IMR-90 (cell line): ENCODE results near the gene TGFB2. TPM values are rescaled to one million over a fixed set of nuclear protein-coding genes. Genes with fewer than 3 reads are reported as not detected.

Source experiments
- ATAC-seq: fragments of 200-7000 bp; cut with Tn5 transposase; 2 replicates; pipeline ENCODE4 v1.9.1; 2020; ENCODE audit warnings: low read depth, mild to moderate bottlenecking, moderate library complexity
- BruUV-seq: library from RNA; stranded (reverse); fragments of 400-500 nt; replicated peaks from 2 replicates; lab custom pipeline; 2021; lab: Mats Ljungman, UMichigan
- CTCF ChIA-PET: fragments of 300-600 bp; formaldehyde crosslinking; extraction: SDS; loops from one replicate; lab custom pipeline; 2021; ENCODE audit warnings: antibody characterized with exemption; lab: Yijun Ruan, JAX
- POLR2A ChIA-PET: fragments of 300-600 bp; sonication (Branson Sonifier 250); formaldehyde crosslinking; loops from one replicate; lab custom pipeline; 2022; ENCODE audit warnings: antibody characterized with exemption; ENCODE audit not compliant: unreplicated experiment; lab: Charles Lee
- DNase-seq: peaks from one replicate; pipeline ENCODE4 v3.0.0; 2013
- H2AFZ ChIP-seq: replicated peaks from 2 replicates; pipeline ENCODE3; 2013; ENCODE audit warnings: low read length, mild to moderate bottlenecking; ENCODE audit not compliant: poor library complexity
- H2AK5ac ChIP-seq: 2 replicates; pipeline ENCODE4 v1.6.1; 2013; ENCODE audit warnings: low read depth, low read length, inconsistent platforms
- H2AK9ac ChIP-seq: replicated peaks from 2 replicates; pipeline ENCODE3; 2013; ENCODE audit warnings: mild to moderate bottlenecking, low read depth, low read length, moderate library complexity; ENCODE audit not compliant: poor library complexity
- H2BK120ac ChIP-seq: 2 replicates; pipeline ENCODE4 v1.6.1; 2013; ENCODE audit warnings: low read depth, low read length, inconsistent platforms
- H2BK15ac ChIP-seq: 3 replicates; pipeline ENCODE4 v1.6.1; 2013; ENCODE audit warnings: low read depth, low read length, inconsistent platforms
- H2BK20ac ChIP-seq: 2 replicates; pipeline ENCODE4 v1.6.1; 2013; ENCODE audit warnings: low read depth, mild to moderate bottlenecking, inconsistent platforms, low read length, moderate library complexity
- H2BK5ac ChIP-seq: 2 replicates; pipeline ENCODE4 v1.6.1; 2013; ENCODE audit warnings: mild to moderate bottlenecking, low read depth, low read length, inconsistent platforms; ENCODE audit not compliant: poor library complexity, severe bottlenecking
- H3K14ac ChIP-seq: replicated peaks from 2 replicates; pipeline ENCODE4 v1.6.1; 2013; ENCODE audit warnings: low read depth, low read length, inconsistent platforms
- H3K18ac ChIP-seq: 2 replicates; pipeline ENCODE4 v1.6.1; 2013; ENCODE audit warnings: low read depth, low read length, control low read depth
- H3K23ac ChIP-seq: 2 replicates; pipeline ENCODE4 v1.6.1; 2013; ENCODE audit warnings: low read depth, low read length, inconsistent platforms
- H3K27ac ChIP-seq: 2 replicates; pipeline ENCODE4 v1.5.1; 2013; ENCODE audit warnings: mild to moderate bottlenecking, control low read depth, low read length; ENCODE audit not compliant: insufficient read depth
- H3K27me3 ChIP-seq: 2 replicates; pipeline ENCODE4 v1.6.1; 2013; ENCODE audit warnings: low read length; ENCODE audit not compliant: control insufficient read depth, insufficient read depth
- H3K36me3 ChIP-seq: 2 replicates; pipeline ENCODE4 v1.6.1; 2013; ENCODE audit warnings: low read length, mixed read lengths; ENCODE audit not compliant: control insufficient read depth, insufficient read depth
- H3K4ac ChIP-seq: 2 replicates; pipeline ENCODE4 v1.6.1; 2013; ENCODE audit warnings: low read depth, low read length, inconsistent platforms
- H3K4me1 ChIP-seq: 2 replicates; pipeline ENCODE4 v1.6.1; 2013; ENCODE audit warnings: low read length, mixed read lengths; ENCODE audit not compliant: control insufficient read depth, insufficient read depth
- H3K4me2 ChIP-seq: 2 replicates; pipeline ENCODE4 v1.6.1; 2013; ENCODE audit warnings: low read depth, mild to moderate bottlenecking, control low read depth, low read length, moderate library complexity
- H3K4me3 ChIP-seq: 2 replicates; pipeline ENCODE4 v1.5.1; 2013; ENCODE audit warnings: low read depth, mild to moderate bottlenecking, control low read depth, low read length, moderate library complexity; ENCODE audit not compliant: insufficient read depth
- H3K56ac ChIP-seq: 2 replicates; pipeline ENCODE4 v1.6.1; 2013; ENCODE audit warnings: low read length, inconsistent platforms; ENCODE audit not compliant: insufficient read depth; ENCODE audit errors: extremely low read depth
- H3K79me1 ChIP-seq, 2 experiments: 2 replicates each; pipeline ENCODE4 v1.6.1; 2013; ENCODE audit warnings: low read length in 2 of 2, inconsistent platforms in 1 of 2, low read depth in 1 of 2
- H3K9ac ChIP-seq: 2 replicates; pipeline ENCODE4 v1.6.1; 2013; ENCODE audit warnings: low read depth, low read length, control low read depth
- H3K9me1 ChIP-seq: 2 replicates; pipeline ENCODE4 v1.6.1; 2013; ENCODE audit warnings: low read length, inconsistent platforms; ENCODE audit not compliant: insufficient read depth
- H3K9me3 ChIP-seq: 2 replicates; pipeline ENCODE4 v1.6.1; 2013; ENCODE audit warnings: low read length; ENCODE audit not compliant: control insufficient read depth, insufficient read depth
- H4K20me1 ChIP-seq: 2 replicates; pipeline ENCODE4 v1.6.1; 2013; ENCODE audit warnings: low read length, inconsistent platforms; ENCODE audit not compliant: insufficient read depth
- H4K5ac ChIP-seq: 2 replicates; pipeline ENCODE4 v1.6.1; 2013; ENCODE audit warnings: mild to moderate bottlenecking, low read depth, low read length, control low read depth
- H4K8ac ChIP-seq, 2 experiments: 2 replicates each; pipeline ENCODE4 v1.6.1; 2013; ENCODE audit warnings: low read depth in 2 of 2, low read length in 2 of 2, control low read depth in 1 of 2, inconsistent platforms in 1 of 2
- H4K91ac ChIP-seq: 2 replicates; pipeline ENCODE4 v1.6.1; 2013; ENCODE audit warnings: low read depth, low read length, inconsistent platforms; ENCODE audit not compliant: insufficient read depth
- ELK1 ChIP-seq: fragments of 150-350 bp; IDR thresholded peaks from 2 replicates; pipeline ENCODE4 v1.6.1; 2016; ENCODE audit warnings: low read depth, mild to moderate bottlenecking, low read length, moderate library complexity, borderline replicate concordance
- MAFK ChIP-seq: IDR thresholded peaks from 2 replicates; pipeline ENCODE4 v1.6.1; 2012; ENCODE audit warnings: low read depth, low read length, improper control_type of control experiment
- RFX5 ChIP-seq: IDR thresholded peaks from 2 replicates; pipeline ENCODE4 v1.8.0; 2012; ENCODE audit warnings: low read depth, mild to moderate bottlenecking, low read length, moderate library complexity
- WGBS, 2 experiments: methylation state at CpG; one replicate each; pipeline versions ENCODE4 v1.1.5 to v1.1.7; 2013; ENCODE audit warnings: missing lambda C conversion rate in 2 of 2; ENCODE audit not compliant: insufficient read length in 1 of 2; ENCODE audit errors: extremely low coverage in 2 of 2; 5-methylcytosine and 5-hydroxymethylcytosine counted together
- dilution Hi-C: fragments of 300-500 bp; cut with HindIII; formaldehyde crosslinking; loops from one replicate; pipeline ENCODE4 v1.14.3; 2018; ENCODE audit warnings: low sequenced_read_pairs; ENCODE audit not compliant: unreplicated experiment
- in situ Hi-C: fragments of 300-500 bp; cut with MboI; formaldehyde crosslinking; loops from 3 replicates; pipeline ENCODE4 v1.14.3; 2019; ENCODE audit warnings: low sequenced_read_pairs, inconsistent platforms, mixed read lengths
- intact Hi-C: fragments of 100-400 bp; cut with micrococcal nuclease; formaldehyde crosslinking; loops from 2 replicates; pipeline ENCODE4 v1.10.0; 2022
- polyA plus RNA-seq, 3 experiments: library from polyadenylated mRNA; depleted of rRNA; stranded (reverse); fragments of >200 nt; gene quantifications; 2 replicates each; pipeline ENCODE4 v1.2.3, GENCODE V29; 2012; ENCODE audit warnings: low replicate concordance in 1 of 3
- total RNA-seq: library from RNA; depleted of rRNA; stranded (reverse); fragments of >200 nt; gene quantifications from 2 replicates; pipeline ENCODE4 v1.2.3, GENCODE V29; 2012

Gene TGFB2
- total and polyA plus RNA-seq, 2 of the 4 experiments (the other 2 are of a cell fraction) = 3.7 to 3.8 TPM

GRCh38 chr1:218328769-218329168, 16.4 kb upstream of the TGFB2 start:
- no peak overlapping the region for H3K14ac ChIP-seq
- ATAC-seq (no peak), DNase-seq (no peak)
- peaks cover 2% of the 10 kb centered on the region; the same call in 1 of the 2 replicates for H3K4me1 ChIP-seq
- peak overlapping the region; percentile 85; the same call in 1 of the 2 replicates for H2AK5ac ChIP-seq
- no peak overlapping the region for H3K56ac ChIP-seq
- H3K9me3 ChIP-seq = no peaks in the 10 kb centered on the region
- peaks cover 3% of the 10 kb centered on the region; the same call in 1 of the 2 replicates for H3K9me1 ChIP-seq
- H2BK15ac ChIP-seq = 0 out of 3 replicates have a peak overlapping the region, but pooled peaks have one; percentile 63
- H3K4ac ChIP-seq = no peak overlapping the region
- no peaks in the 10 kb centered on the region for H4K20me1 ChIP-seq
- no peak overlapping the region for H3K23ac ChIP-seq
- H2AFZ ChIP-seq = no peak overlapping the region
- intact Hi-C loops = no loop called here
- H3K9ac ChIP-seq = no peak overlapping the region
- H4K8ac ChIP-seq = no peak overlapping the region
- WGBS, 2 experiments = 100% methylated on average over 1 of the region's 3 CpGs; no CpG with 5 or more reads in 1 of the 2 experiments
- dilution Hi-C loops = no loop called here
- H3K4me2 ChIP-seq = no peak overlapping the region
- H3K27ac ChIP-seq = no peak overlapping the region
- POLR2A ChIA-PET = no interaction called here
- H2BK120ac ChIP-seq = no peak overlapping the region
- H2BK20ac ChIP-seq = no peak overlapping the region
- no peak overlapping the region for H3K4me3 ChIP-seq
- no peak overlapping the region for H3K18ac ChIP-seq
- H2BK5ac ChIP-seq = no peak overlapping the region
- H4K91ac ChIP-seq = peak overlapping the region; percentile 20; the same call in 1 of the 2 replicates
- 0 out of 2 replicates have a peak, but pooled peaks have one; percentile 7 for TF ChIP-seq MAFK
- no peak for TF ChIP-seq ELK1
- no peak for TF ChIP-seq RFX5
- CTCF ChIA-PET = interaction anchor here (1.8 kb wide), 2 partner anchors 1332 to 1484 kb away, joined by 4 read pairs; no protein-coding TSS in a partner anchor
- in situ Hi-C loops = loop anchor here (5.0 to 10.0 kb wide), 3 partner anchors 1234 to 1486 kb away; no protein-coding TSS in a partner anchor
- H3K27me3 ChIP-seq = no peaks in the 10 kb centered on the region
- peaks cover under 1% of the 10 kb centered on the region; the same call in 1 of the 2 replicates for H3K36me3 ChIP-seq
- H4K5ac ChIP-seq = no peak overlapping the region
- BruUV-seq = no TSS peak
- no peaks in the 10 kb centered on the region for H3K79me1 ChIP-seq
- H2AK9ac ChIP-seq = no peak overlapping the region
